Spleen (tissue), 7 donors: ENCODE results near the gene HMGB4.

Experiments
- POLR2A ChIP-seq, 3 donors: fragments of 450-650 bp; IDR thresholded peaks; one replicate each; pipeline ENCODE4 v1.5.1; 2017; ENCODE audit warnings: antibody characterized with exemption in 3 of 3, mild to moderate bottlenecking in 1 of 3
- POLR2AphosphoS5 ChIP-seq, 3 donors: sonication (generic); formaldehyde crosslinking; IDR thresholded peaks; one replicate each; pipeline ENCODE4 v1.5.1; 2017; ENCODE audit warnings: antibody characterized with exemption in 3 of 3
- TF ChIP-seq, protein P1 (sequence below), 11 experiments: fragments of 200-600 bp in 7 of 11; fragments of 450-650 bp in 4 of 11; sonication (generic) in 4 of 11; IDR thresholded peaks in 8 of 11; conservative IDR thresholded peaks in 3 of 11; 1 replicate in 7 of 11; 2 replicates in 4 of 11; pipeline versions ENCODE4 v1.4.0 to v1.8.0; 2016 to 2021; ENCODE audit warnings: antibody characterized with exemption in 11 of 11, inconsistent platforms in 4 of 11, mild to moderate bottlenecking in 1 of 11
- donor health status: DM: no; HTN: no; CAD: no; lungs with moderate emphysema.
- donor health status: DM: no; HTN: no; CAD: no.
- donor health status: DM: no; HTN: no; CAD: no.

GRCh38 chr1:33846861-33847260 is 17.0 kb upstream of the HMGB4 start:
- TF ChIP-seq, protein P1, sequence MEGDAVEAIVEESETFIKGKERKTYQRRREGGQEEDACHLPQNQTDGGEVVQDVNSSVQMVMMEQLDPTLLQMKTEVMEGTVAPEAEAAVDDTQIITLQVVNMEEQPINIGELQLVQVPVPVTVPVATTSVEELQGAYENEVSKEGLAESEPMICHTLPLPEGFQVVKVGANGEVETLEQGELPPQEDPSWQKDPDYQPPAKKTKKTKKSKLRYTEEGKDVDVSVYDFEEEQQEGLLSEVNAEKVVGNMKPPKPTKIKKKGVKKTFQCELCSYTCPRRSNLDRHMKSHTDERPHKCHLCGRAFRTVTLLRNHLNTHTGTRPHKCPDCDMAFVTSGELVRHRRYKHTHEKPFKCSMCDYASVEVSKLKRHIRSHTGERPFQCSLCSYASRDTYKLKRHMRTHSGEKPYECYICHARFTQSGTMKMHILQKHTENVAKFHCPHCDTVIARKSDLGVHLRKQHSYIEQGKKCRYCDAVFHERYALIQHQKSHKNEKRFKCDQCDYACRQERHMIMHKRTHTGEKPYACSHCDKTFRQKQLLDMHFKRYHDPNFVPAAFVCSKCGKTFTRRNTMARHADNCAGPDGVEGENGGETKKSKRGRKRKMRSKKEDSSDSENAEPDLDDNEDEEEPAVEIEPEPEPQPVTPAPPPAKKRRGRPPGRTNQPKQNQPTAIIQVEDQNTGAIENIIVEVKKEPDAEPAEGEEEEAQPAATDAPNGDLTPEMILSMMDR (IDR thresholded peaks at IDR 0.05 in 8 of 11, conservative IDR thresholded peaks at IDR 0.05 in 3 of 11): no peak
- TF ChIP-seq POLR2A (IDR thresholded peaks at IDR 0.05) (no peak), POLR2AphosphoS5 (IDR thresholded peaks at IDR 0.05) (no peak)
